GM12878 (cell line): Measurements from ENCODE around the gene RBM19. TPM values are rescaled to one million over a fixed set of nuclear protein-coding genes. Genes with fewer than 3 reads are reported as not detected.

Source experiments
- ATAC-seq: fragments of 200-7000 bp; cut with Tn5 transposase; 3 replicates; pipeline ENCODE4 v1.9.1; 2020; ENCODE audit warnings: mild to moderate bottlenecking, moderate library complexity
- BruUV-seq: library from RNA; stranded (reverse); fragments of 400-500 nt; replicated peaks from 2 replicates; lab custom pipeline; 2021; lab: Mats Ljungman, UMichigan
- CTCF ChIA-PET: fragments of 300-600 bp; sonication (Branson Sonifier 250); formaldehyde crosslinking; extraction: SDS; loops from one replicate; lab custom pipeline; 2021; ENCODE audit warnings: inconsistent platforms; lab: Yijun Ruan, JAX
- POLR2A ChIA-PET: fragments of 350-600 bp; formaldehyde crosslinking; extraction: SDS; loops from one replicate; lab custom pipeline; 2021; ENCODE audit warnings: inconsistent platforms; lab: Charles Lee
- RAD21 ChIA-PET: fragments of 300-600 bp; sonication (Branson Sonifier 250); formaldehyde crosslinking; loops from one replicate; lab custom pipeline; 2023; ENCODE audit warnings: antibody characterized with exemption; ENCODE audit not compliant: unreplicated experiment; lab: Charles Lee
- SMC1A ChIA-PET: fragments of 300-600 bp; sonication (Branson Sonifier 250); formaldehyde crosslinking; loops from one replicate; lab custom pipeline; 2023; ENCODE audit not compliant: unreplicated experiment, uncharacterized antibody; lab: Charles Lee
- DNase-seq: peaks from one replicate; pipeline ENCODE4 v3.0.0-alpha.2; 2011; ENCODE audit warnings: low read depth, low spot score
- FAIRE-seq: peaks from 3 replicates; lab custom pipeline; 2011; peaks lifted over from hg19 to GRCh38; lab: Jason Lieb, UNC
- H2AFZ ChIP-seq: 2 replicates; pipeline ENCODE4 v1.6.0; 2011; ENCODE audit warnings: low read depth, low read length, control low read depth; ENCODE audit not compliant: control insufficient read depth
- H3K27ac ChIP-seq: 2 replicates; pipeline ENCODE4 v1.5.1; 2011; ENCODE audit warnings: control low read depth; ENCODE audit not compliant: control insufficient read depth, insufficient read depth
- H3K27me3 ChIP-seq, 2 experiments: replicated peaks in 1 of 2; 2 replicates each; pipeline versions ENCODE4 v1.6.0 to v1.6.1; 2011; ENCODE audit warnings: low read length in 1 of 2; ENCODE audit not compliant: control insufficient read depth in 2 of 2, insufficient read depth in 2 of 2
- H3K36me3 ChIP-seq, 2 experiments: 2 replicates each; pipeline ENCODE4 v1.5.1; 2011; ENCODE audit warnings: low read length in 1 of 2; ENCODE audit not compliant: control insufficient read depth in 2 of 2, insufficient read depth in 2 of 2
- H3K4me1 ChIP-seq: 2 replicates; pipeline ENCODE4 v1.6.1; 2011; ENCODE audit warnings: mild to moderate bottlenecking, low read length, moderate library complexity, mixed read lengths; ENCODE audit not compliant: control insufficient read depth, insufficient read depth
- H3K4me2 ChIP-seq: 2 replicates; pipeline ENCODE4 v1.6.0; 2011; ENCODE audit warnings: control low read depth; ENCODE audit not compliant: control insufficient read depth, insufficient read depth
- H3K4me3 ChIP-seq: fragments of 200-600 bp; sonication (generic); 2 replicates; pipeline ENCODE4 v1.5.1; 2016
- H3K79me2 ChIP-seq: 2 replicates; pipeline ENCODE4 v1.6.0; 2011; ENCODE audit warnings: low read length; ENCODE audit not compliant: control insufficient read depth, insufficient read depth
- H3K9ac ChIP-seq: 2 replicates; pipeline ENCODE4 v1.8.0; 2011; ENCODE audit warnings: low read length, control low read depth, mixed read lengths; ENCODE audit not compliant: control insufficient read depth, insufficient read depth
- H3K9me3 ChIP-seq: replicated peaks from 3 replicates; pipeline ENCODE4 v1.5.1; 2011; ENCODE audit warnings: mild to moderate bottlenecking, low read length; ENCODE audit not compliant: control insufficient read depth, insufficient read depth
- H4K20me1 ChIP-seq: 2 replicates; pipeline ENCODE4 v1.6.0; 2011; ENCODE audit not compliant: control insufficient read depth, insufficient read depth
- BMI1 ChIP-seq: fragments of 450-650 bp; IDR thresholded peaks from 2 replicates; pipeline ENCODE4 v1.6.1; 2016; ENCODE audit warnings: mild to moderate bottlenecking, moderate library complexity, borderline replicate concordance
- DPF2 ChIP-seq: fragments of 450-650 bp; IDR thresholded peaks from 2 replicates; pipeline ENCODE4 v1.6.1; 2017; ENCODE audit warnings: mild to moderate bottlenecking
- EED ChIP-seq: sonication (generic); IDR thresholded peaks from 2 replicates; pipeline ENCODE4 v1.6.1; 2016; ENCODE audit warnings: antibody characterized with exemption, low read depth
- ESRRA ChIP-seq: IDR thresholded peaks from 2 replicates; pipeline ENCODE4 v1.6.1; 2012; ENCODE audit warnings: mild to moderate bottlenecking, low read length, improper control_type of control experiment
- ETV6 ChIP-seq, 2 experiments: fragments of 450-650 bp in 1 of 2; IDR thresholded peaks in 1 of 2; conservative IDR thresholded peaks in 1 of 2; 2 replicates each; pipeline ENCODE4 v1.6.1; 2014; ENCODE audit warnings: antibody characterized with exemption in 1 of 2, borderline replicate concordance in 1 of 2, low read depth in 1 of 2, mild to moderate bottlenecking in 1 of 2, moderate library complexity in 1 of 2
- EZH2 ChIP-seq: IDR thresholded peaks from 2 replicates; pipeline ENCODE4 v1.6.1; 2012; ENCODE audit warnings: low read depth, mild to moderate bottlenecking, control low read depth, inconsistent platforms, low read length, borderline replicate concordance; ENCODE audit not compliant: control insufficient read depth
- GATAD2B ChIP-seq: fragments of 450-650 bp; conservative IDR thresholded peaks from 2 replicates; pipeline ENCODE4 v1.6.1; 2017; ENCODE audit warnings: low read depth, mild to moderate bottlenecking, moderate library complexity
- IKZF2 ChIP-seq, 2 experiments: fragments of 450-650 bp; IDR thresholded peaks; 2 replicates each; pipeline ENCODE4 v1.6.1; 2017; ENCODE audit warnings: mild to moderate bottlenecking in 2 of 2, moderate library complexity in 2 of 2
- MYC ChIP-seq: IDR thresholded peaks from 2 replicates; pipeline ENCODE4 v1.6.1; 2011; ENCODE audit warnings: mild to moderate bottlenecking, low read length, moderate library complexity, inconsistent platforms; ENCODE audit not compliant: insufficient read depth, insufficient replicate concordance, insufficient read length, severe bottlenecking
- NFYA ChIP-seq: IDR thresholded peaks from 2 replicates; pipeline ENCODE4 v1.6.1; 2011; ENCODE audit warnings: low read depth, mild to moderate bottlenecking, low read length, improper control_type of control experiment, borderline replicate concordance
- RAD51 ChIP-seq: fragments of 450-650 bp; IDR thresholded peaks from 2 replicates; pipeline ENCODE4 v1.6.1; 2016; ENCODE audit warnings: moderate library complexity, mild to moderate bottlenecking, inconsistent platforms
- TCF3 ChIP-seq: IDR thresholded peaks from 2 replicates; pipeline ENCODE4 v1.6.1; 2012; ENCODE audit warnings: low read depth, mild to moderate bottlenecking, low read length, borderline replicate concordance; ENCODE audit not compliant: insufficient read depth
- ZZZ3 ChIP-seq: IDR thresholded peaks from 2 replicates; pipeline ENCODE4 v1.6.1; 2011; ENCODE audit warnings: low read depth; ENCODE audit not compliant: control insufficient read depth, insufficient read length
- WGBS: methylation state at CpG from one replicate; pipeline ENCODE4 v1.1.6; 2016; ENCODE audit warnings: low lambda C conversion rate; ENCODE audit not compliant: insufficient replicate concordance, insufficient coverage; ENCODE audit errors: missing lambda C conversion rate; 5-methylcytosine and 5-hydroxymethylcytosine counted together
- in situ Hi-C: fragments of 300-500 bp; cut with MboI; formaldehyde crosslinking; loops from 9 replicates; pipeline ENCODE4 v1.14.3; 2018; ENCODE audit warnings: mixed read lengths
- intact Hi-C: fragments of 100-400 bp; cut with micrococcal nuclease; formaldehyde crosslinking; loops from one replicate; pipeline ENCODE4 v1.14.2; 2022; ENCODE audit not compliant: unreplicated experiment
- polyA plus RNA-seq, 11 experiments: library from polyadenylated mRNA; depleted of rRNA in 4 of 11; unstranded in 6 of 11; stranded (reverse) in 5 of 11; fragments of >200 nt; fragmentation: Nextera tagmentation in 4 of 11; fragmentation: Illumina TruSeq in 1 of 11; extraction: Ambion mirVana in 4 of 11; extraction: Trizol in 1 of 11; gene quantifications; 1 replicate in 1 of 11; 2 replicates in 10 of 11; pipeline versions ENCODE4 v1.2.1 to v1.2.3, GENCODE V29; 2011 to 2016; ENCODE audit warnings: inconsistent platforms in 2 of 11, missing spikeins in 2 of 11, low read depth in 1 of 11
- total RNA-seq, 4 experiments: library from RNA; depleted of rRNA in 3 of 4; stranded (reverse); fragments of >200 nt in 3 of 4; fragmentation: Illumina TruSeq in 1 of 4; extraction: Trizol in 1 of 4; gene quantifications; 2 replicates each; pipeline versions ENCODE4 v1.2.1 to v1.2.3, GENCODE V29; 2013 to 2021
- TF ChIP-seq, protein P1 (sequence below): fragments of 450-650 bp; IDR thresholded peaks from 2 replicates; pipeline ENCODE4 v1.6.1; 2018; ENCODE audit warnings: mild to moderate bottlenecking, low read depth, moderate library complexity; ENCODE audit not compliant: partially characterized antibody

The RBM19 gene
- total and polyA plus RNA-seq, 10 of the 15 experiments (the other 5 are each of a cell fraction or from before 2014, with no cell fraction given) = 4.2 to 42.9 (median 28.4) TPM

DNA sequence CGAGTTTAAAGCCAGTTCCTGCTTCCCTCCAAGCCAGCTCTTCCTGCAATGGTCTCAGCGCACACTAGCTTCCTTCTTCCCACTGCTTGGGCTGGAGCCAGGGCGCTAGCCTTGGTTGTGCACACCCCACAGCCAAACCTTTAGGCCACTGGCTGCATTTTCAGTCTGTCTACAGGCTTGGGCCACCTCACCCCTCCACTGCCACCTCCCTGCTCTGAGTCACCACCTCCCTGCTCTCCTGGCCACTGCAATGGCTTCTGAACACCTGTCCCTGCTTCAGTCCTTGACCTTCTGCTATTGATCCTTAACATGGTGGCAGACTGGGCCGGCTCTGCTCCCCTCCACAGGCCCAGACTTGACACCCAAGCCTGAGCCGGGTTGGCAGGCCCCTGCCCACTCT is 151.1 kb downstream of the RBM19 start:
- ATAC-seq = no peak
- Histone ChIP-seq H3K4me2 (no peak overlapping the region), H3K36me3 (peaks cover 0 to 2% of the 10 kb centered on the region in 2 experiments; a peak in 3 of 4 replicates), H3K27me3 (no peaks in the 10 kb centered on the region), H3K4me1 (no peaks in the 10 kb centered on the region), H3K4me3 (no peak overlapping the region), H3K9ac (no peak overlapping the region), H3K27ac (no peak overlapping the region), H2AFZ (no peak overlapping the region), H3K9me3 (no peaks in the 10 kb centered on the region), H4K20me1 (no peaks in the 10 kb centered on the region), H3K79me2 (no peaks in the 10 kb centered on the region)
- no TSS peak for BruUV-seq
- WGBS = 88% methylated on average over 4 of the region's 5 CpGs
- ChIA-PET POLR2A (no interaction called here), RAD21 (no interaction called here), CTCF (no interaction called here), SMC1A (no interaction called here)
- in situ Hi-C loops (no loop called here), intact Hi-C loops (no loop called here)
- TF ChIP-seq GATAD2B (no peak), BMI1 (no peak), ETV6 (conservative IDR thresholded peaks at IDR 0.05 in 1 of 2, IDR thresholded peaks at IDR 0.05 in 1 of 2; ENCODE audit: borderline replicate concordance in 1 of 2, low read depth in 1 of 2) (no peak), EZH2 (no peak), ZZZ3 (no peak), DPF2 (no peak), ESRRA (no peak), IKZF2 (IDR thresholded peaks at IDR 0.05) (no peak), EED (no peak), TCF3 (no peak), RAD51 (no peak), NFYA (no peak), MYC (no peak)
- TF ChIP-seq, protein P1, sequence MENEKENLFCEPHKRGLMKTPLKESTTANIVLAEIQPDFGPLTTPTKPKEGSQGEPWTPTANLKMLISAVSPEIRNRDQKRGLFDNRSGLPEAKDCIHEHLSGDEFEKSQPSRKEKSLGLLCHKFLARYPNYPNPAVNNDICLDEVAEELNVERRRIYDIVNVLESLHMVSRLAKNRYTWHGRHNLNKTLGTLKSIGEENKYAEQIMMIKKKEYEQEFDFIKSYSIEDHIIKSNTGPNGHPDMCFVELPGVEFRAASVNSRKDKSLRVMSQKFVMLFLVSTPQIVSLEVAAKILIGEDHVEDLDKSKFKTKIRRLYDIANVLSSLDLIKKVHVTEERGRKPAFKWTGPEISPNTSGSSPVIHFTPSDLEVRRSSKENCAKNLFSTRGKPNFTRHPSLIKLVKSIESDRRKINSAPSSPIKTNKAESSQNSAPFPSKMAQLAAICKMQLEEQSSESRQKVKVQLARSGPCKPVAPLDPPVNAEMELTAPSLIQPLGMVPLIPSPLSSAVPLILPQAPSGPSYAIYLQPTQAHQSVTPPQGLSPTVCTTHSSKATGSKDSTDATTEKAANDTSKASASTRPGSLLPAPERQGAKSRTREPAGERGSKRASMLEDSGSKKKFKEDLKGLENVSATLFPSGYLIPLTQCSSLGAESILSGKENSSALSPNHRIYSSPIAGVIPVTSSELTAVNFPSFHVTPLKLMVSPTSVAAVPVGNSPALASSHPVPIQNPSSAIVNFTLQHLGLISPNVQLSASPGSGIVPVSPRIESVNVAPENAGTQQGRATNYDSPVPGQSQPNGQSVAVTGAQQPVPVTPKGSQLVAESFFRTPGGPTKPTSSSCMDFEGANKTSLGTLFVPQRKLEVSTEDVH = no peak
- DNase-seq = no peak
- no peak for FAIRE-seq
